Tracheal epithelial cell (primary cell): ENCODE data around the gene TRMO. TPM values are rescaled to one million over a fixed set of nuclear protein-coding genes. Genes with fewer than 3 reads are reported as not detected.

Experiments used
- total RNA-seq: library from RNA; depleted of rRNA; stranded (reverse); fragments of >200 nt; gene quantifications from 2 replicates; pipeline ENCODE4 v1.2.1, GENCODE V29; 2014

Gene TRMO
- 14.5 and 16.1 TPM in 2 replicates for total RNA-seq

DNA sequence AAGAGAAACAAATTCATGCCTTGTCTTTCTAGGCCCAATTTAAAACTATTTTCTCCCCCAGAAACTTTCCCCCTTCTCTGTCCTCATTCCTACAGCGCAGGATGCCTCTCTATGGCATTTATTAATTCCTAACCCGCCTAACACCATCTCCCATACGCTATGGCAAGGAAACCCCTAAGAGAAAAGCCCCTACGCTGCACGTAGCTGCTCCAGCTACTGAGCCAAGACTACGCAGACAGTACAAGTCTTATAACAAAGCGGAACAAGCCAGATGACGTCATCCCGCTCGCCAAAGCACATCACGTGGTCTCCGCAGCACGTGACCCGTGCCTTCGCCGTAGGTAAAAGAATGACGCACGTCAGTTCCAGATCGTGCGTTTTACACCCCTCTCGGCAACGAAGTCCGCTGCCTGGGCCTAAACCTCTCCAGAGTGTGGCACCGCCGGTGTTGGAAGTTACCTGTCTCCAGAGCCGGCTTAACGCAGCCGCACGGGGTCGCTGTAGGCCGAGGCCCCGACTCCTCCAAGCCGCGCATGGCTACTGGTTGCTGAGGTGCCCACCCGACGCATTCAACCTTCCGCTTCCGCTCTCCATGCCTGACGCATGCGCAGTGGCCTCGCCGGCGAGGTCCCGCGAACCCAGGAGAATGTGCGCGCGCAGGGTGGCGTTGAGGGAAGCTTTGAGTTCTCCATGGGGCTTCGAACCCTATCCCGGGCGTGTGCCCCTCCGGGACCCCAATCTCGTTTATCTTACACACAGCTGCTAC lies at the start of gene TRMO:
Gene TRMO, minus strand, starts transcription at position 542 of the 766 bp plus-strand sequence. Its CDS starts 7 bp downstream, at position 535.

DNA sequence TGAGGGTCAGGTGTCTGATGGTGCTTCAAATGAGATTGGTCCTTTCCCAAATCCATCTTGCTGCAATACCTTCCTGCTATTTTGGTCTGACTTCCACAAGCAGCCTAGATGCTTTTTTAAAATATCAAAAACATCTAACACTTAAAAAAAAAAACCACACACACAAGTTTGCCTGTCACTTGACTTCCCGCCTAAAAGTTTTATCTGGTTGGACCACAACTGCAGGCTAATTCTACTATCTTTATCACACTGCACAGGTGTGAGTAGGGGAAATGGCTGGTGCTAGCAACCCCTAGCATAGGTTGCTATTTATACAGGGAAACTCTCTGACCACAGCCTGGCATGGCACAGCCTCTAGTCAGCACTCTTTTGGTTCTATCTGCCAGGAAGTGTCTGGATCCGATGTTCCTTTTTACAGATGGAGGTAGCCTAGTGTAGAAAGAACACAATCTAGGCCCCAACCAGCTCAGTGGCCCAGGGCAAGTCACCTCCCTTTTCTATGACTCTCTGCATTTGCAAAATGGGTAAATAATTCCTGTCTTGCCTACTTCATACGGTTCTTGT lies 15.9 kb upstream of the TRMO start, which contains the start of gene HEMGN:
Gene HEMGN, minus strand, starts transcription at position 92 of the 564 bp plus-strand sequence. Its CDS starts 36 bp downstream, at position 56.

Other genes with a start within 250 kb of the TRMO start
- 3.4 and 3.6 TPM in 2 replicates for gene XPA, start 225.2 kb downstream of the TRMO start, total RNA-seq
- gene FOXE1, start 69.3 kb downstream of the TRMO start, total RNA-seq = 2.1 and 4.1 TPM in 2 replicates
- not detected in 2 replicates for gene HEMGN, start 15.7 kb upstream of the TRMO start, total RNA-seq
- gene ANP32B, start 60.8 kb upstream of the TRMO start, total RNA-seq = 5.5 and 5.8 TPM in 2 replicates
- gene NANS, start 134.2 kb upstream of the TRMO start, total RNA-seq = 101 and 156 TPM in 2 replicates
- gene TRIM14, start 196.7 kb upstream of the TRMO start, total RNA-seq = 9.0 and 9.6 TPM in 2 replicates